ENCODE results near the gene TMC1.

- TF ChIP-seq CTCF (IDR thresholded peaks at IDR 0.05 in 2 of 3, conservative IDR thresholded peaks at IDR 0.05 in 1 of 3; ENCODE audit: control insufficient read depth in 2 of 3, extremely low read depth in 1 of 3, insufficient read depth in 1 of 3, low read depth in 3 of 3, low read length in 3 of 3) (no peak), DPF2 (IDR thresholded peaks at IDR 0.05) (no peak), EZH2 (IDR thresholded peaks at IDR 0.05; ENCODE audit: borderline replicate concordance, control insufficient read depth, low read depth, low read length) (no peak), POLR2A (IDR thresholded peaks at IDR 0.05; ENCODE audit: low read depth, low read length) (no peak), REST (IDR thresholded peaks at IDR 0.05; ENCODE audit: low read depth, low read length) (no peak), IRF3 (IDR thresholded peaks at IDR 0.05) (no peak), MAX (IDR thresholded peaks at IDR 0.05; ENCODE audit: low read depth, low read length) (no peak), RCOR1 (conservative IDR thresholded peaks at IDR 0.05; ENCODE audit: low read depth, low read length) (no peak)
These were observed 182.2 kb downstream of the TMC1 start for GRCh38 chr9:72703574-72703973.

Data from GM12878 (cell line).